ENCODE measurements around the gene RBFOX2. TPM values are rescaled to one million over a fixed set of nuclear protein-coding genes. Genes with fewer than 3 reads are reported as not detected.
"Not testable (repeated sequence)": the region's sequence is repeated elsewhere in the genome, so short reads cannot be mapped to it uniquely, and the experiment has no call there.

RBFOX2 gene
- total and polyA plus RNA-seq, 4 donors = 139 to 178 (median 153) TPM

- H3K9me3 ChIP-seq (ENCODE audit: control insufficient read depth, insufficient read depth, low read length) = no peaks in the 10 kb centered on the region
- 100% methylated on average over 3 of the region's 3 CpGs for WGBS (ENCODE audit: insufficient coverage)
- no peaks in the 10 kb centered on the region for H3K4me1 ChIP-seq (ENCODE audit: control insufficient read depth, insufficient read depth, low read length)
- H3K27me3 ChIP-seq (ENCODE audit: control insufficient read depth, insufficient read depth, low read length) = no peaks in the 10 kb centered on the region
- no peak for DNase-seq (ENCODE audit: low read depth in 4 of 6, low spot score in 6 of 6)
- no peaks in the 10 kb centered on the region for H3K36me3 ChIP-seq (ENCODE audit: control insufficient read depth, insufficient read depth, low read length)
- no peak overlapping the region for H3K27ac ChIP-seq (ENCODE audit: low read depth, low read length)
- H3K4me3 ChIP-seq (ENCODE audit: low read depth, low read length) = no peak overlapping the region
Observed at GRCh38 chr22:35998748-35999147, 29.9 kb downstream of the RBFOX2 start.

- DNase-seq (ENCODE audit: low read depth in 4 of 6, low spot score in 6 of 6) = no peak
- WGBS (ENCODE audit: insufficient coverage) = 80% methylated on average over 1 of the region's 3 CpGs
- Histone ChIP-seq H3K36me3 (ENCODE audit: control insufficient read depth, insufficient read depth, low read length) (no peaks in the 10 kb centered on the region), H3K27ac (ENCODE audit: low read depth, low read length) (peak overlapping the region; percentile 55), H3K4me1 (ENCODE audit: control insufficient read depth, insufficient read depth, low read length) (no peaks in the 10 kb centered on the region), H3K9me3 (ENCODE audit: control insufficient read depth, insufficient read depth, low read length) (no peaks in the 10 kb centered on the region), H3K27me3 (ENCODE audit: control insufficient read depth, insufficient read depth, low read length) (no peaks in the 10 kb centered on the region), H3K4me3 (ENCODE audit: low read depth, low read length) (no peak overlapping the region)
Observed at GRCh38 chr22:35997438-35997837, 31.2 kb downstream of the RBFOX2 start.

- Histone ChIP-seq H3K27me3 (ENCODE audit: control insufficient read depth, insufficient read depth, low read length) (no peaks in the 10 kb centered on the region), H3K4me1 (ENCODE audit: control insufficient read depth, insufficient read depth, low read length) (no peaks in the 10 kb centered on the region), H3K4me3 (ENCODE audit: low read depth, low read length) (no peak overlapping the region), H3K27ac (ENCODE audit: low read depth, low read length) (no peak overlapping the region), H3K36me3 (ENCODE audit: control insufficient read depth, insufficient read depth, low read length) (no peaks in the 10 kb centered on the region), H3K9me3 (ENCODE audit: control insufficient read depth, insufficient read depth, low read length) (no peaks in the 10 kb centered on the region)
- DNase-seq (ENCODE audit: low read depth in 4 of 6, low spot score in 6 of 6) = no peak
- no CpG with 5 or more reads among the region's 1 CpG for WGBS (ENCODE audit: insufficient coverage)
Observed at GRCh38 chr22:35996596-35996995, 32.0 kb downstream of the RBFOX2 start.

- Histone ChIP-seq H3K9me3 (ENCODE audit: control insufficient read depth, insufficient read depth, low read length) (no peaks in the 10 kb centered on the region), H3K4me3 (ENCODE audit: low read depth, low read length) (no peak overlapping the region), H3K4me1 (ENCODE audit: control insufficient read depth, insufficient read depth, low read length) (no peaks in the 10 kb centered on the region), H3K27ac (ENCODE audit: low read depth, low read length) (peak overlapping the region; percentile 18), H3K27me3 (ENCODE audit: control insufficient read depth, insufficient read depth, low read length) (no peaks in the 10 kb centered on the region), H3K36me3 (ENCODE audit: control insufficient read depth, insufficient read depth, low read length) (no peaks in the 10 kb centered on the region)
- 80% methylated on average over 1 of the region's 2 CpGs for WGBS (ENCODE audit: insufficient coverage)
- DNase-seq (ENCODE audit: low read depth in 4 of 6, low spot score in 6 of 6) = peak in 1 of 6 donors; percentile 55
Observed at GRCh38 chr22:35995772-35996171, 32.9 kb downstream of the RBFOX2 start.

GRCh38 chr22:35995348-35995747, 33.3 kb downstream of the RBFOX2 start:
- DNase-seq (ENCODE audit: low read depth in 4 of 6, low spot score in 6 of 6) = no peak
- Histone ChIP-seq H3K4me3 (ENCODE audit: low read depth, low read length) (no peak overlapping the region), H3K27me3 (ENCODE audit: control insufficient read depth, insufficient read depth, low read length) (no peaks in the 10 kb centered on the region), H3K27ac (ENCODE audit: low read depth, low read length) (peak overlapping the region; percentile 18), H3K9me3 (ENCODE audit: control insufficient read depth, insufficient read depth, low read length) (no peaks in the 10 kb centered on the region), H3K4me1 (ENCODE audit: control insufficient read depth, insufficient read depth, low read length) (no peaks in the 10 kb centered on the region), H3K36me3 (ENCODE audit: control insufficient read depth, insufficient read depth, low read length) (no peaks in the 10 kb centered on the region)
- WGBS (ENCODE audit: insufficient coverage) = 64% methylated on average over 2 of the region's 7 CpGs

GRCh38 chr22:35993727-35994126, 34.9 kb downstream of the RBFOX2 start:
- not testable (repeated sequence) for H3K27me3 ChIP-seq (ENCODE audit: control insufficient read depth, insufficient read depth, low read length); H3K36me3 ChIP-seq (ENCODE audit: control insufficient read depth, insufficient read depth, low read length); H3K4me3 ChIP-seq (ENCODE audit: low read depth, low read length); DNase-seq (ENCODE audit: low read depth in 4 of 6, low spot score in 6 of 6); H3K4me1 ChIP-seq (ENCODE audit: control insufficient read depth, insufficient read depth, low read length); H3K27ac ChIP-seq (ENCODE audit: low read depth, low read length); H3K9me3 ChIP-seq (ENCODE audit: control insufficient read depth, insufficient read depth, low read length)
- 90% methylated on average over 2 of the region's 5 CpGs for WGBS (ENCODE audit: insufficient coverage)

- Histone ChIP-seq H3K4me1 (ENCODE audit: control insufficient read depth, insufficient read depth, low read length) (no peaks in the 10 kb centered on the region), H3K27me3 (ENCODE audit: control insufficient read depth, insufficient read depth, low read length) (no peaks in the 10 kb centered on the region), H3K27ac (ENCODE audit: low read depth, low read length) (no peak overlapping the region), H3K9me3 (ENCODE audit: control insufficient read depth, insufficient read depth, low read length) (no peaks in the 10 kb centered on the region), H3K36me3 (ENCODE audit: control insufficient read depth, insufficient read depth, low read length) (no peaks in the 10 kb centered on the region), H3K4me3 (ENCODE audit: low read depth, low read length) (no peak overlapping the region)
- DNase-seq (ENCODE audit: low read depth in 4 of 6, low spot score in 6 of 6) = no peak
- WGBS (ENCODE audit: insufficient coverage) = 100% methylated on average over 2 of the region's 3 CpGs
Observed at GRCh38 chr22:35993048-35993714, 35.4 kb downstream of the RBFOX2 start.

- Histone ChIP-seq H3K27ac (ENCODE audit: low read depth, low read length) (peak overlapping the region; percentile 33), H3K9me3 (ENCODE audit: control insufficient read depth, insufficient read depth, low read length) (no peaks in the 10 kb centered on the region), H3K4me3 (ENCODE audit: low read depth, low read length) (no peak overlapping the region), H3K4me1 (ENCODE audit: control insufficient read depth, insufficient read depth, low read length) (no peaks in the 10 kb centered on the region), H3K27me3 (ENCODE audit: control insufficient read depth, insufficient read depth, low read length) (no peaks in the 10 kb centered on the region), H3K36me3 (ENCODE audit: control insufficient read depth, insufficient read depth, low read length) (no peaks in the 10 kb centered on the region)
- 74% methylated on average over 2 of the region's 2 CpGs for WGBS (ENCODE audit: insufficient coverage)
- DNase-seq (ENCODE audit: low read depth in 4 of 6, low spot score in 6 of 6) = no peak
Observed at GRCh38 chr22:35991168-35991567, 37.5 kb downstream of the RBFOX2 start.

- Histone ChIP-seq H3K4me1 (ENCODE audit: control insufficient read depth, insufficient read depth, low read length) (no peaks in the 10 kb centered on the region), H3K9me3 (ENCODE audit: control insufficient read depth, insufficient read depth, low read length) (no peaks in the 10 kb centered on the region), H3K27me3 (ENCODE audit: control insufficient read depth, insufficient read depth, low read length) (no peaks in the 10 kb centered on the region), H3K27ac (ENCODE audit: low read depth, low read length) (no peak overlapping the region), H3K4me3 (ENCODE audit: low read depth, low read length) (no peak overlapping the region), H3K36me3 (ENCODE audit: control insufficient read depth, insufficient read depth, low read length) (no peaks in the 10 kb centered on the region)
- no peak for DNase-seq (ENCODE audit: low read depth in 4 of 6, low spot score in 6 of 6)
- WGBS (ENCODE audit: insufficient coverage) = no CpG with 5 or more reads among the region's 4 CpGs
Observed at GRCh38 chr22:35988030-35988429, 40.6 kb downstream of the RBFOX2 start.

- no CpG with 5 or more reads among the region's 1 CpG for whole genome bisulfite sequencing (ENCODE audit: insufficient coverage)
- H3K4me1 ChIP-seq (ENCODE audit: control insufficient read depth, insufficient read depth, low read length) = no peaks in the 10 kb centered on the region
- no peaks in the 10 kb centered on the region for H3K36me3 ChIP-seq (ENCODE audit: control insufficient read depth, insufficient read depth, low read length)
- H3K9me3 ChIP-seq (ENCODE audit: control insufficient read depth, insufficient read depth, low read length) = no peaks in the 10 kb centered on the region
- no peak overlapping the region for H3K27ac ChIP-seq (ENCODE audit: low read depth, low read length)
- peak in 1 of 6 donors; percentile 34 for DNase-seq (ENCODE audit: low read depth in 4 of 6, low spot score in 6 of 6)
- no peak overlapping the region for H3K4me3 ChIP-seq (ENCODE audit: low read depth, low read length)
- H3K27me3 ChIP-seq (ENCODE audit: control insufficient read depth, insufficient read depth, low read length) = no peaks in the 10 kb centered on the region
Observed at GRCh38 chr22:35987487-35987886, 41.1 kb downstream of the RBFOX2 start.
